ENCODE results near the gene ITFG1. TPM values are rescaled to one million over a fixed set of nuclear protein-coding genes. Genes with fewer than 3 reads are reported as not detected.
"Not testable (repeated sequence)": the region's sequence is repeated elsewhere in the genome, so short reads cannot be mapped to it uniquely, and the experiment has no call there.

The ITFG1 gene
- total RNA-seq, 4 donors from 2014 or later = 40.7 to 54.0 (median 45.2) TPM

DNA sequence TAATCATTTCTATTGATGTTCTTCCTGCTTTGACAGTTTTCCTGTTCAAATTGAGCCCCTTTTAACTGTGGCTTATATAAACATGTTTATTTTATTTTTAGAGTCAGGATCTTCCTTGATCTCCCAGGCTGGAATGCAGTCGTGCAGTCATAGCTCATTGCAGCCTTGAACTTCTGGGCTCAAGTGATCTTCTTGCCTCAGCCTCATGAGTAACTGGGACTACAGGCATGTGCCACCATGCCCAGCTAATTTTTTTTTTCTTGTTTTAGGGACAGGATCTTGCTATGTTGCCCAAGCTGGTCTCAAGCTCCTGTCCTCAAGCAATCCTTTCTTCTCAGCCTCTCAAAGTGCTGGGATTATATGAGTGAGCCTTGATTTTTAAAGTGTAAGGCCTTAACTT lies 14.9 kb upstream of the ITFG1 start:
- H3K4me1 ChIP-seq = peaks cover 0 to 29% (median 0%) of the 10 kb centered on the region in 3 donors
- H3K9me3 ChIP-seq = no peaks in the 10 kb centered on the region
- no peak overlapping the region for H3K27ac ChIP-seq
- TF ChIP-seq CTCF (IDR thresholded peaks at IDR 0.05) (no peak), POLR2A (IDR thresholded peaks at IDR 0.05) (no peak), POLR2AphosphoS5 (IDR thresholded peaks at IDR 0.05) (no peak), EP300 (IDR thresholded peaks at IDR 0.05) (no peak)
- 0 to 29% methylated on average over 1 of the region's 1 CpG for WGBS, 2 donors (ENCODE audit: low coverage in 1 of 2)
- ATAC-seq = no peak
- no peaks in the 10 kb centered on the region for H3K27me3 ChIP-seq
- no peak overlapping the region for H3K4me3 ChIP-seq
- no peaks in the 10 kb centered on the region for H3K36me3 ChIP-seq

- 92 to 96% methylated on average over 3 of the region's 3 CpGs for WGBS, 2 donors (ENCODE audit: low coverage in 1 of 2)
- H3K27ac ChIP-seq = no peak overlapping the region
- no peak overlapping the region for H3K4me3 ChIP-seq
- H3K9me3 ChIP-seq = no peaks in the 10 kb centered on the region
- no peaks in the 10 kb centered on the region for H3K27me3 ChIP-seq
- no peak for ATAC-seq
- H3K36me3 ChIP-seq = no peaks in the 10 kb centered on the region
- peaks cover 0 to 31% (median 0%) of the 10 kb centered on the region in 3 donors for H3K4me1 ChIP-seq
- TF ChIP-seq POLR2A (IDR thresholded peaks at IDR 0.05) (no peak), EP300 (IDR thresholded peaks at IDR 0.05) (no peak), CTCF (IDR thresholded peaks at IDR 0.05) (no peak), POLR2AphosphoS5 (IDR thresholded peaks at IDR 0.05) (no peak)
These were observed 12.9 kb upstream of the ITFG1 start for GRCh38 chr16:47473792-47474191.

- 79 to 100% methylated on average over 2 of the region's 2 CpGs for WGBS, 2 donors (ENCODE audit: low coverage in 1 of 2)
These were observed 12.1 kb upstream of the ITFG1 start for GRCh38 chr16:47473004-47473403.

DNA sequence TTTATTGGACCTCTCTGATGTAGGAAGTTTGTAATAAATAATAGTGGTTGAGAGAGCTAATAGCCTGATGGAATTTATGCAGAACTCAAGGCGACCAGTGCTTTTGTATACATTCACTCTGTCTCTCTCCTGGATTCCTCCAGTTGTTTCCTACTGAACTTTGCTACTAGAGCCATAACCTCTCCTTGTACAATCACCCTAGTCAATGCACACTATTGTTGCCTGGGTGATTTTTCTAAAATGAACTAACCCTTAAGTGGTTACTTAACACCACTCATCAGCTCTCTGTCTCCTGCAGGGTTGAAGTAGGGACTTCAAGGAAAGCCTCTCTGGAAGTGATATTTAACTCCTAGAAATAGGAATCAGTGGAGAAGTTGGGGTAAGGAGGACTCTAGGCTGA lies 9.9 kb upstream of the ITFG1 start:
- Histone ChIP-seq H3K27ac (no peak overlapping the region), H3K4me3 (no peak overlapping the region), H3K4me1 (peaks cover 0 to 38% (median 0%) of the 10 kb centered on the region in 3 donors), H3K9me3 (no peaks in the 10 kb centered on the region), H3K27me3 (no peaks in the 10 kb centered on the region), H3K36me3 (no peaks in the 10 kb centered on the region)
- no peak for ATAC-seq
- TF ChIP-seq POLR2AphosphoS5 (IDR thresholded peaks at IDR 0.05) = no peak
- no peak for TF ChIP-seq POLR2A (IDR thresholded peaks at IDR 0.05)
- TF ChIP-seq CTCF (IDR thresholded peaks at IDR 0.05) = no peak
- TF ChIP-seq EP300 (IDR thresholded peaks at IDR 0.05) = no peak
- 100% methylated on average over 1 of the region's 1 CpG; no CpG with 5 or more reads in 1 of the 2 donors for WGBS, 2 donors (ENCODE audit: low coverage in 1 of 2)

More at GRCh38 chr16:47473004-47473403, 12.1 kb upstream of the ITFG1 start:
- not testable (repeated sequence) for H3K27ac ChIP-seq, H3K4me3 ChIP-seq, H3K9me3 ChIP-seq, H3K27me3 ChIP-seq, H3K36me3 ChIP-seq, ATAC-seq
- H3K4me1 ChIP-seq = peaks cover 0 to 35% (median 0%) of the 10 kb centered on the region in 3 donors

DNA sequence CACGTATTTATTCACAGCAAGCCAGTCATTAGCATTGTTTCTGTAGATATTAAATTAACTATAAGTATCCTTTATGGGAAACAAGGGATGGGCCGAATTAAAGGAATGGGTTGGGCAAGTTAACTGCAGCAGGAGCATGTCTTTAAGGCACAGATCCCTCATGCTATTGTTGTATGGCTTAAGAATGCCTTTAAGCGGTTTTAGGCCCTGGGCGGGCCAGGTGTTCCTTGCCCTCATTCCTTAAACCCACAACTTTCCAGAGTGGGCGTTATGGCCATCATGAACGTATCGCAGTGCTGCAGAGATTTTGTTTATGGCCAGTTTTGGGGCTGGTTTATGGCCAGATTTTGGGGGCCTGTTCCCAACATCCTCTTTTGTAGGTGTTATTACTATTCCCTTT lies 9.3 kb upstream of the ITFG1 start:
- WGBS, 2 donors (ENCODE audit: low coverage in 1 of 2) = 98% methylated on average over 6 to 7 of the region's 7 CpGs
- no peaks in the 10 kb centered on the region for H3K27me3 ChIP-seq
- no peaks in the 10 kb centered on the region for H3K36me3 ChIP-seq
- H3K4me3 ChIP-seq = no peak overlapping the region
- H3K27ac ChIP-seq = no peak overlapping the region
- H3K4me1 ChIP-seq = peaks cover 0 to 38% (median 0%) of the 10 kb centered on the region in 3 donors
- H3K9me3 ChIP-seq = no peaks in the 10 kb centered on the region
- TF ChIP-seq CTCF (IDR thresholded peaks at IDR 0.05) = no peak
- TF ChIP-seq EP300 (IDR thresholded peaks at IDR 0.05) = no peak
- no peak for TF ChIP-seq POLR2AphosphoS5 (IDR thresholded peaks at IDR 0.05)
- no peak for TF ChIP-seq POLR2A (IDR thresholded peaks at IDR 0.05)
- ATAC-seq = no peak

Data from gastroesophageal sphincter (tissue), 4 donors.